ENCODE data around the gene HEPACAM. TPM values are rescaled to one million over a fixed set of nuclear protein-coding genes. Genes with fewer than 3 reads are reported as not detected.

The HEPACAM gene, protein sequence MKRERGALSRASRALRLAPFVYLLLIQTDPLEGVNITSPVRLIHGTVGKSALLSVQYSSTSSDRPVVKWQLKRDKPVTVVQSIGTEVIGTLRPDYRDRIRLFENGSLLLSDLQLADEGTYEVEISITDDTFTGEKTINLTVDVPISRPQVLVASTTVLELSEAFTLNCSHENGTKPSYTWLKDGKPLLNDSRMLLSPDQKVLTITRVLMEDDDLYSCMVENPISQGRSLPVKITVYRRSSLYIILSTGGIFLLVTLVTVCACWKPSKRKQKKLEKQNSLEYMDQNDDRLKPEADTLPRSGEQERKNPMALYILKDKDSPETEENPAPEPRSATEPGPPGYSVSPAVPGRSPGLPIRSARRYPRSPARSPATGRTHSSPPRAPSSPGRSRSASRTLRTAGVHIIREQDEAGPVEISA
- not detected in 5 replicates for total RNA-seq (2022; extraction: Qiagen RNA extraction)

DNA sequence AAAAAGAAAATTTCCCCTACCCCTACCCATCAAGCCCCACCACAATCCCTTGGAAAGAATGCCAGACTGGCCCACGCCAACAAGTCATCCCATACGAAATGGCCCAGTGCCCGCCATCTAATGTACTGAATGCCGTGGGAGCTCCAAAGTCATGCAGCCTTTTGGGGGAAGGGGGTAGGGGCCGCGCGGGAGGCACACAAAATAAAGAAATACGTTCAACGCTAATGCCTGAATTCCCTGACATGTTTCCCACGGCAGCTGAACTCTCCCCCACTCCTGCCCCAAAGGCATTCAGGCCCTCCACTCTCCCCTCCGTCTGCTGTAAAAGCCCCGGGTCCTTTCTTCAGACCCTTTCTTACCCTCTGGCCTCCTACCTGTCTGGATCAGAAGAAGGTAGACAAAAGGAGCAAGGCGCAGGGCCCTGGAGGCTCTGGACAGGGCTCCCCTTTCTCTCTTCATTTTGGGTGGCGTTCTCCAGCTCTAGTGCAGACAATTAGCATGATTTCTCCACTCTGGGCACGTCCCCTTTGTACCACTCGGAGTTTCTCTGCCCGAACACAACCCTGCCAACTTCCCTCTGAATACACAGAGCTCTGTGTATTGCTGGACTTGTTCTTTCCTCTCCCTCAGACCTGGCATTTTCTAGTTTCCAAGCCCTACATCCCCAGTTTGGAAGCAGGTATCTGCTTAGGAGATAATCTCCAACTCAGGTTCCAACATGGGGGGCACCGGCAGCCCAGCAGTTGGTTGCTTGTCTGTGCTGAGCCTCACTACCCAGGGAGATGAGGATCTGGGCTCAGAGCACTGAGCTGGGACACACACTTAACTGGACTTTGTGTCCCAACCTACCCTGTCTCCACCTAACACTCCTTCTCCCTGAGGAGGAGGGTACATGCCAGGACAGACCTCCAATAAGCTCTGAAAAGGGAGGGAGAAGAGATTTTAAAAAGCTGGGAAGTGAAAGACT, at the start of gene HEPACAM:
Gene HEPACAM, minus strand, starts transcription at position 500 of the 967 bp plus-strand sequence. Its CDS starts 41 bp downstream, at position 459.

DNA sequence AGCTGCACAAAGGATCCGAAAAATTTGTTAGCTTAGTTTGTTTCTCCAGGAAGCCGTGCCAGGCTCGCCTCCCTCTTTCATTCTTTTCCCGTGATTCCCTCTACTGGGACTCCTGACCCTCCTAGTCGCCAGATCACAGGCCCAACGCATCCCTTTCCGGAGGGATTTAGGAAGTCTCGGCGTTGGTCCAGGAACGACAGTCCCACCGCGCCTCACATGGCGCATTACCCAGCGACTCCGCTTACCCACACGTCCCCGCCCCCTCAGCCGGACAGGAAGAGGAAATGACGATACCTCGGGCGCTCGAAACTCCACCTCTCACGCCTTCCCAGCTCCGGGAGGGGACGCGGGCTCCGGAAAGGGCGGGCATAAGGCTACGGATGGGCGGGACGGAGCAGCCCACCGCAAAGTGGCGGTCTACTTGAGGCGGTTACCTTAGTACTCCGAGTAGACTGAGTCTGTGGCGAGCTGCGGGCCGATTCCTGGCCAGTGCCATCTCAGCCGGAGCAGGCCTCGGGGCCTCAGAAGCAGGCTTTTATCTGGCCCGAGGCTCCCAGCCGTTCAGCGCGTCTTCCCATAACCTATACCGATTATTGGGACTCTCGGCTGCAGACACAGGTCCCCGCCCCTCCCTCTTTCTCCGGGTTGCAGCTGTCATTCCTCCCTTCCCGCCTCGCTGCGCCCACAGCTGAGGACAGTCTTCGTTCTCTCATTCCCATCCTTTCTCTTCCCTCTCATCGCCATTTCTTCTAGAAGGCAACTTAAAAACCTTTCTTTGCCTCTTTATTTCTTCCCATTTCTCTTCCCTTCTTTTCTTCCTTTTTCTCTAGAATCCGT, 18.1 kb upstream of the HEPACAM start, which contains the start of gene CCDC15:
Gene CCDC15, plus strand, starts transcription at position 450 of the 837 bp plus-strand sequence. CDS start 531 bp downstream, outside the sequence.

DNA sequence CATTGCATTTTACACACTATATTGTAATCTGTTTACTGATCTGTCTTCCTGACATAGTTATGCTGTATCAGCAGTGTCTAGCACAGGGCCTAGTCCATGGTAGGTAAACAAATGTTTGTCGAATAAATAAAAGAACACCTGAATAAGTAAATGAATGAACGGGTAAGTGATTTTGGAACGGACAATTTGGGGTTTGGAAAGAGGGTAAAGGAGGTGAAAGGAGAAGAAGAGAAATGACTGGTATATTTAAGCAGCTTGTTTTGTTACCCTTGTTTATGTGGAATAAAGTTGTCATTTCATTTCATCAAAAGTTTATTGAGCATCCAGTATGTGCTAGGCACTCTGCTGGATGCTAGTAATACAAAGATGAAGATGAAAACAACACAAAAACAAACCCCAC, 16.9 kb downstream of the HEPACAM start, which contains the start of gene HEPN1:
Gene HEPN1, plus strand, starts transcription at position 301 of the 400 bp plus-strand sequence.

DNA sequence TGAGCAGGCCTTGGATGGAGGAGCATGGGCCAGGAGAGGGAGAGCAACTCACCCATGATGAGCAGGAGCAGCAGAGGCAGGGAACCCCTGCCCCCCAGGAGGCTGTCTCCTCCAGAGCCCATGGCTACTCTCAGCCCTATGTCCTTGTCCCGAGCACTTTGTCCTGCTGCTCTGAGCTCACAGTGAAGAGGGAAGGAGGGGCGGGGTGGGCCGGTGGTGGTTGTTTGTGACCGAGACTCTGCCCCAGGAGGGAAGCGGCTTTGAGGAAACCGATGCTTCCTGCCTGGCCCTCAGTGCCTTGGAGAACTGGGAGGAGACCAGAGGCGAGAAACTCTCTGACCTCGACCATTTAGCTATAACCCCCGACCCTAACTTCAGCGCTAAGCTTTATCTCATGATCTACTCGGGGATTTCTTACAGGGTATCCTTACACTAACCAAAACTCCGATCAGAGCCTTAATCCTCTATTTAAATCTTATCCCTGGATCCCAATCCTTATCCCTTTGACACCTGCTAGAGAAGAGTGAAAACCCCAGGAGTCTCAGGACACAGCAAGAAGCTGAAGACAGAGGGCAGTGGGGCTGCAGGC, 38.1 kb downstream of the HEPACAM start, which contains the start of gene ROBO4:
Gene ROBO4, minus strand, starts transcription at position 192 of the 589 bp plus-strand sequence. Its CDS starts 70 bp downstream, at position 122.

Other genes starting within 250 kb of the HEPACAM start
- gene NRGN, start 196.1 kb downstream of the HEPACAM start, total RNA-seq (2022; extraction: Qiagen RNA extraction) = 6.0 to 13.6 TPM (median 10.2 TPM) in 5 replicates
- gene VSIG2, start 183.8 kb downstream of the HEPACAM start, total RNA-seq (2022; extraction: Qiagen RNA extraction) = not detected in 5 replicates
- 10.4 to 14.2 TPM (median 13.1 TPM) in 5 replicates for gene ESAM, start 173.8 kb downstream of the HEPACAM start, total RNA-seq (2022; extraction: Qiagen RNA extraction)
- 5.4 to 6.1 TPM (median 5.7 TPM) in 5 replicates for gene MSANTD2, start 135.6 kb downstream of the HEPACAM start, total RNA-seq (2022; extraction: Qiagen RNA extraction)
- gene ROBO3, start 70.6 kb downstream of the HEPACAM start, total RNA-seq (2022; extraction: Qiagen RNA extraction) = 2.0 to 3.8 TPM (median 2.9 TPM) in 5 replicates
- gene ROBO4, start 38.2 kb downstream of the HEPACAM start, total RNA-seq (2022; extraction: Qiagen RNA extraction) = not detected in 5 replicates
- gene HEPN1, start 16.8 kb downstream of the HEPACAM start, total RNA-seq (2022; extraction: Qiagen RNA extraction) = not detected in 5 replicates
- gene CCDC15, start 18.2 kb upstream of the HEPACAM start, total RNA-seq (2022; extraction: Qiagen RNA extraction) = 0.36 to 0.67 TPM (median 0.48 TPM) in 5 replicates
- 0.10 to 0.21 TPM (median 0.15 TPM) in 5 replicates for gene SLC37A2, start 127.3 kb upstream of the HEPACAM start, total RNA-seq (2022; extraction: Qiagen RNA extraction)
- gene TMEM218, start 175.6 kb upstream of the HEPACAM start, total RNA-seq (2022; extraction: Qiagen RNA extraction) = 20.1 to 25.1 TPM (median 21.5 TPM) in 5 replicates
- 0.03 to 0.07 TPM (median 0.03 TPM) in 3 of 5 replicates, not detected in the others for gene PKNOX2, start 228.7 kb upstream of the HEPACAM start, total RNA-seq (2022; extraction: Qiagen RNA extraction)